GM19099 (cell line): Measurements from ENCODE around the gene RPRD1B.

Source experiments
- POLR2A ChIP-seq: IDR thresholded peaks from 3 replicates; pipeline ENCODE4 v1.6.1; 2011; ENCODE audit warnings: low read depth; ENCODE audit not compliant: insufficient read length; ENCODE audit errors: extremely low read depth

RPRD1B gene

DNA sequence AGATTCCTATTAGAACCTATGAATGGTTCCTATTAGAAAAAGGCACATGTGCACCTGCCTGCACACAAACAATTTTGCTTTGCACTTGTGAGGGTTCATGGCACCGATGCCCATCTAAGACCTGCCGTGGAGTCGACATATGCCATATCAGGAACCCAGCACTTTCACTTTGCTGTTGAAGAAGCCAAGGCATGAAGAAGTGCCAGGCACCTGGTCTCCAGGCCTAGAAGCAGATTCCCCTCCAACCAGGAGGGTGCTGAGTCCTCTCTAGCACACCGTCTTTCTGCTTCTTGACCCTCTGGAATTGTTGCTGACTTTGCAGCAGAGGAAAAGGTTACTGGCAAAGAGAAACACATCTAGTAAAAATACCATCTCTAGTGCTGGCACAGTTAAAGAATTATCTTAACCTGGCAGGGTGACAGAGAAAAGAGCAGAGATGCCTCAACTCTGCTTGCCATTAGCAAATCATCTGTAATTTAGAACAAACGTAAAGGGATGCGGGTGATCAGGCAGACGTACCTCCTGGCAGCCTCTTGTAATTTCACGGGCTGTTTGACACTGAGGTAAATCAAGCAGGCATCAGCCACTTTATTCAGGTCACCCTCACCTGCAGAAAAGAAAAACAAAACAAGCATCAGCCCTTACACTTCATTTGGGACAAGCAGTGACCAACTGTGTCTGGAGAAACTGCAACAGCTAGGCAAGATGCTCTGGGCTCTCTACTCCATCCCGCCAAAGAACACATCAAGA lies 37.5 kb upstream of the RPRD1B start:
- TF ChIP-seq POLR2A = no peak

GRCh38 chr20:37997516-37997915 lies 36.0 kb upstream of the RPRD1B start:
- TF ChIP-seq POLR2A = no peak

DNA sequence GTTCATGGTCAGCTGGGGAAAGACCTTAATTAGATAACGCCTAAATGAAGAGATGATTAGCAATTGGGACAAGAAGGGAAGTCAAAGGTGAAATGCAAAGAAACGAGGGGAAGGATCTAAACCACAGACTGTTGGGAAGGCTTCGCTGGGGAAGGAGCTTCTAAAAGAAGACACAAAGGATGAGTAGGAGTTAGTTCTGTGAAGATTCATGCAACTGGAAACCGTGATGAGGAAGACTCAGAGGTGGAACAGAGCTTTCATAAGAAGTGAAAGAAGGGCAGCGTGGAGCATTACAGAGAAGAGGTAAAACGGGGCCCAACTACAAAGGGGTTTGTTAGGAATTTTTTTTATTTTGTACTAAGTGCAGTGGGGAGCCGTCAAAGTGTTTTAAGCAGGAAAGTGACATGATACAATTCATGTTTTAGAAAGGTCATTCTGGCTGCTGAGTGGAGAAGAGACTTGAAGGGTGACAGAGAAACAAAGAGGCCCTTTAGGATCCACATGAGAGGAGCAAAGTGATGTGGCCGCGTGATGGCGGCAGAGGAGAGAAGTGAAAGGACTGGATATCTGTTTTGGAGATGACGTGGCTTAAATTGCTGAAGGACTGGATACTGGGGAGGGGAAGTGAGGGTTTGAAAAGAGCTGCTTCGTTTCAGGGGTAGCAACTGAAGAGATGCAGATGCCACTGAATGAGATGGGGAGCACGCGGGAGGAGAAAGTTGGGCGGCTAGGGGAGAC lies 33.9 kb upstream of the RPRD1B start:
- no peak for TF ChIP-seq POLR2A

GRCh38 chr20:38000293-38000692 lies 33.3 kb upstream of the RPRD1B start:
- TF ChIP-seq POLR2A = no peak

DNA sequence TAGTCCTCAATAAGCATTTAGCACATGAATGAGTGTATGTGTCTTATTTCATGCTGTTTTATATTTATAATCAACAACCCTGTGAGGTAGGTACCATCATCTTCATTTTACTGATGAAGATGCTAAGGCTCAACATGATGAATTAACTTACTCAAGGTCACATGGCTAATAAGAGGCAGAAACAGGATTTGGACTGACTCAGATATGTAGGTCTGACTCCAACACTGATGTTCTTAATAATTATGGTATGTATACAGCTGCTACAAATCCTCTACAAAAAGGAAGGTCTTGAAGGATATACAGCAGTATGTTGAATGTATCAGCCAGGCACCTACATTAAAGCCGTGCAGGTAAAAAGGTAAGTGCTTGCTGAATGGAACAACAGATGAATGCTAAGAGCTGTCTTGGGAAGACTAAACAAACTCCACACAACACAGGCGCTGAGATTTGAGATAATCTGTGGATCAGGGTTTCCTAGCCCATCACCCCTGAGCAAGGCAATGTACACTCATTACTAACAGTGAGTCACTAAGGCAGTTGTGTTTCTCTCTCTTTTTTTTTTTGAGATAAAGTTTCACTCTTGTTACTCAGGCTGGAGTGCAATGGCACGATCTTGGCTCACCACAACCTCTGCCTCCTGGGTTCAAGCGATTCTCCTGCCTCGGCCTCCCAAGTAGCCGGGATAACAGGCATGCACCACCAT lies 32.2 kb upstream of the RPRD1B start:
- TF ChIP-seq POLR2A = no peak

GRCh38 chr20:38001981-38002380 lies 31.6 kb upstream of the RPRD1B start:
- TF ChIP-seq POLR2A = no peak

- no peak for TF ChIP-seq POLR2A
These were observed 31.1 kb upstream of the RPRD1B start for GRCh38 chr20:38002422-38002821.

DNA sequence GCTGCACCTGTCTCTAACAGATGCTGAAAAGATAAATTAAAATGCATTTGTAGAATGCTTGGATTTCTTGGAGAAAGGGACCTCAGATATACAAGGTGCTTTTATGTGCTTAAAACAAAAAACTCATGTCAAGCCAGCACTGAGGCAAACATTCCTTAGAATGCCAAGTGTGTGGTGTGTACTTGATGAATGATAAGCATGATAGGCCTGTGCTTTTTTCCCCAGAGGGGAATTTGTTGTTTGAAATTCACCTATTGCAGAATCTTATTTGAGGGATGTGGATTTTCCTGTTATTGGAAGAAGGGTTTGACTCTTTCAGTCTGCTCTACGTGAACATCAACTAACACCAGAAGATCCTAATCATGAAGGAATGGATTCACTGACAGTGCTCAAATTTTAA lies 29.1 kb upstream of the RPRD1B start:
- no peak for TF ChIP-seq POLR2A

GRCh38 chr20:38005903-38006302 lies 27.6 kb upstream of the RPRD1B start:
- TF ChIP-seq POLR2A = no peak

DNA sequence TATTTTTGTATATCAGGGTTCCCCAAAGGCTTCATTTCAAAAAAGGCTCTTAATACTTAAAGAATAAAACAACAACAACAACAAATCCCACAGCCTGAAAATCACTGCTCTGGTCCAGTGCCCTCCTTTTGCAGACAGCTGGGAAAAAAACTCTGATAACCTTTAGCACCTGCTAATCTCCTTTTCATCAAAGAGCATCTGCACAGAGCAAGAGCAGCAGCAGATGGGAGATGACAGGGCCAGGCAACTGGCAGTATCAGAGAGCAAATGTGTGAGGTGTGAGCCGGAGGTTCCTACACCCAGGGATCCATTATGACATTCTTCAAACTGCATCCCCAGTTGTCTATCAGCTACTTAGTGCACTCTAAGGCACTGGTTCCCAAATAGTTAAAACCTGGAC lies 26.0 kb upstream of the RPRD1B start:
- no peak for TF ChIP-seq POLR2A

DNA sequence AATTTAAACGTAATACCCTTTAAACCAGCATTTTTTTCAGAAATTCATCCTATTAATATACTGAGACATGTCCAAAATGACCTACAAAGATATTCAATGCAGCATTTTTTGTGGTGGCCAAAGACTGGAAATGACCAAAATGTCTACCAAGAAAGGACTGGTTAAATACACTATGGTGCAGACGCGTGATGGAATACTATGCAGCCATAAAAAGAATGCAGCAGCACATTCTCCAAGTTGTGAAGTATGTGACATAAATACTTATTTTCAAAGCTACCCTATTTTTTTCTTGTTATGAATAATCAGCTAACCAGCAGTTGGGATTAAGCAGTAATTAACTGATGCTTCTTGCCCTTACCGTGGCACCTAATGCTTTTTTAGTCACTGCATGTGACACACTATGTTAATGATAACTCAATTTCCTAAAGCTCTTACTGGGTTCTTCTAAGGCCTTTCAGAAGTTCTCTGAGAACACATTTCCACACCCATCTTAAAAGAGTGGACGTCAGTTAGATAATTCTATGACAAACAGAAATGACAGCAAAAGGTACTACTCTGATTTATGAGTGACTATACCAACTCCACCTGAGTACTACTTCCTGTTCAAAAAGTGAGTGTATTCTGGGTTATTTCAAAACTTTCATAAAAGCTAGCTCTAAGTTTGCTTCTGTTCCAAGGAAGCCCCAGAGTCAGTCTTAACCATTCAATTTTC lies 25.2 kb upstream of the RPRD1B start:
- no peak for TF ChIP-seq POLR2A

GRCh38 chr20:38011696-38012095 lies 21.9 kb upstream of the RPRD1B start:
- TF ChIP-seq POLR2A = no peak

DNA sequence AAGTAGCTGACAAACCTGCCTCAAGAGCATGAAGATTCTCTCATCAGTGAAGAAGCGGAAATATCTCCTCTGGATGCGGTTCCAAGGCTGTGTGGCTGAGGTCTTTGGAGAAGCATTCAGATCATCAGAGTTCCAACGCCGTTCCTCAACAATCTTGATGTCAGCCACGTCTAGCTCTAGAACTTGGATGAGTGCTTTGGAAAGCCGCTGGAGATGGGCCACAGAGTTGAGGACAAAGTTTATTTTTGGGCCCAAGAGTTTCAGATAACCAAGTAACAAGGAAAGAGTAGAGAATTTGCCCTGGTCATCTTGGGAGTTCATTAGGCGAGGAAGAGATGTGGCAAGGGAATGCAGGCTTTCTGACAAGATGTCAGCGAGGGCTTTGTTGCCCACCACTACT lies 21.2 kb upstream of the RPRD1B start:
- TF ChIP-seq POLR2A = no peak

DNA sequence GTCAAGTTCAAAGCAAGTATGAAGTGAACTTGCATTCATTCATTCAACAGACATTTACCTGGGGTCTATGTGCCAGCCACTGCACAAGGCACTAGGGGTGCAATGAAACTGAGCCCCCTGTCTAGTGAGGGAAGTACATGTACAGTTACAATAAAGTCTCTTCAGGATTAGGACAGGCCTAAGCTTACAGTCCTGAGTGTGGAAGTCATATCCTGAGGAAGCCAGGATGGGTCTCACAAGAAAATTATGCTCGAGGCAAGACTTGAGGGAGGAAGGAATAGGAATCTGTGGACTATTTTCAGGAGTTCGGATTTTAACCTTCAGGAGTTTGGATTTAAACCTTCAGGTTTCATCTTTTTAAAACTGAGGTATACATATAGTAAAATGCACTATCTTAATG lies 19.7 kb upstream of the RPRD1B start:
- no peak for TF ChIP-seq POLR2A

DNA sequence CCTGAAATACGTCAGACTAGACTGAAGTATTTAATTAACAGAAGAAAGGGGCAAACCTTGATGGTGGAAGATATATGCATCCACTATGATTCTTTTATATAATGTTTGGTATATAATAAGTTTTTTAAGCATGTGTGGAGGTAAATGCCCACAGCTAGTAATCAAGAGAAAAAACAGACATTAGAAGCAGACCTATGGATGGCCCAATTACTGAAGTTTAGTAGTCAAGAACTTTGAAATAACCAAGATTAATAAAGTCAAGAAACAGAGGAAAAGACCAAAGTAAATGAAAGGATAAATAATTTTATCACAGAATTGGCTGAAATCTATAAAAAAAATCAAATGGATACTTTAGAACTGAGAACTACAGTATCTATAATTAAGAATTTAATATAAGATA lies 15.6 kb upstream of the RPRD1B start:
- no peak for TF ChIP-seq POLR2A
